ENCODE measurements around the gene TMEM60.
"Not testable (repeated sequence)": the region's sequence is repeated elsewhere in the genome, so short reads cannot be mapped to it uniquely, and the experiment has no call there.

Gene TMEM60

GRCh38 chr7:77812290-77812685 lies 14.1 kb upstream of the TMEM60 start:
- DNase-seq (ENCODE audit: insufficient read length, low spot score) = no peak
- FAIRE-seq = no peak

GRCh38 chr7:77811516-77812289 lies 13.5 kb upstream of the TMEM60 start:
- no peak for FAIRE-seq
- DNase-seq (ENCODE audit: insufficient read length, low spot score) = no peak

GRCh38 chr7:77808517-77808916 lies 10.3 kb upstream of the TMEM60 start:
- FAIRE-seq (no peak), DNase-seq (ENCODE audit: insufficient read length, low spot score) (no peak)

- DNase-seq (ENCODE audit: insufficient read length, low spot score) (no peak), FAIRE-seq (no peak)
Observed at GRCh38 chr7:77806425-77806824, 8.2 kb upstream of the TMEM60 start.

GRCh38 chr7:77802557-77803405 lies 4.5 kb upstream of the TMEM60 start:
- FAIRE-seq (no peak), DNase-seq (ENCODE audit: insufficient read length, low spot score) (no peak)

GRCh38 chr7:77800730-77801129 lies 2.5 kb upstream of the TMEM60 start:
- FAIRE-seq = no peak

GRCh38 chr7:77800158-77800557 lies 1.9 kb upstream of the TMEM60 start:
- FAIRE-seq (no peak), DNase-seq (ENCODE audit: insufficient read length, low spot score) (no peak)

More at GRCh38 chr7:77800730-77801129, 2.5 kb upstream of the TMEM60 start:
- no peak for DNase-seq (ENCODE audit: insufficient read length, low spot score)

GRCh38 chr7:77799078-77799964 lies 1.1 kb upstream of the TMEM60 start:
- FAIRE-seq (no peak), DNase-seq (ENCODE audit: insufficient read length, low spot score) (no peak)

- DNase-seq (ENCODE audit: insufficient read length, low spot score) (no peak), FAIRE-seq (no peak)
Observed at GRCh38 chr7:77797734-77798393, 370 bp downstream of the TMEM60 start.

- DNase-seq (ENCODE audit: insufficient read length, low spot score) = no peak
- FAIRE-seq = no peak
Observed at GRCh38 chr7:77796960-77797359, 1.3 kb downstream of the TMEM60 start.

GRCh38 chr7:77796109-77796508 lies 2.1 kb downstream of the TMEM60 start:
- no peak for DNase-seq (ENCODE audit: insufficient read length, low spot score)
- FAIRE-seq = no peak

GRCh38 chr7:77794000-77794399 lies 4.2 kb downstream of the TMEM60 start:
- DNase-seq (ENCODE audit: insufficient read length, low spot score) (no peak), FAIRE-seq (no peak)

GRCh38 chr7:77791956-77792355 lies 6.3 kb downstream of the TMEM60 start:
- FAIRE-seq (no peak), DNase-seq (ENCODE audit: insufficient read length, low spot score) (no peak)

GRCh38 chr7:77791336-77791735 lies 6.9 kb downstream of the TMEM60 start:
- DNase-seq (ENCODE audit: insufficient read length, low spot score) (no peak), FAIRE-seq (no peak)

- DNase-seq (ENCODE audit: insufficient read length, low spot score) (no peak), FAIRE-seq (no peak)
Observed at GRCh38 chr7:77788327-77788902, 9.8 kb downstream of the TMEM60 start.

- FAIRE-seq = no peak
- DNase-seq (ENCODE audit: insufficient read length, low spot score) = no peak
Observed at GRCh38 chr7:77786741-77787140, 11.5 kb downstream of the TMEM60 start.

GRCh38 chr7:77786018-77786417 lies 12.2 kb downstream of the TMEM60 start:
- FAIRE-seq (no peak), DNase-seq (ENCODE audit: insufficient read length, low spot score) (no peak)

GRCh38 chr7:77784426-77784825 lies 13.8 kb downstream of the TMEM60 start:
- DNase-seq (ENCODE audit: insufficient read length, low spot score); FAIRE-seq: not testable (repeated sequence)

- FAIRE-seq = no peak
Observed at GRCh38 chr7:77783545-77783944, 14.7 kb downstream of the TMEM60 start.

GRCh38 chr7:77783111-77783510 lies 15.1 kb downstream of the TMEM60 start:
- DNase-seq (ENCODE audit: insufficient read length, low spot score) = no peak
- FAIRE-seq = no peak

More at GRCh38 chr7:77783545-77783944, 14.7 kb downstream of the TMEM60 start:
- no peak for DNase-seq (ENCODE audit: insufficient read length, low spot score)

All from HTR-8/SVneo (cell line).